Body of pancreas (tissue), 4 donors: ENCODE results near the gene VEGFD. TPM values are rescaled to one million over a fixed set of nuclear protein-coding genes. Genes with fewer than 3 reads are reported as not detected.

ENCODE experiments used
- ATAC-seq: fragments of 150-250 bp; one replicate; pipeline ENCODE4 v1.9.1; 2016
- DNase-seq, 4 donors: peaks; one replicate each; pipeline ENCODE4 v3.0.0-alpha.2; 2019
- H3K27ac ChIP-seq, 4 donors: fragments of 200-600 bp; sonication (generic); 1 replicate in 3 of 4; 2 replicates in 1 of 4; pipeline versions ENCODE4 v1.5.1 to v1.6.1; 2016 to 2019; ENCODE audit warnings: mild to moderate bottlenecking in 1 of 4, mixed read lengths in 1 of 4, moderate library complexity in 1 of 4
- H3K27me3 ChIP-seq, 2 donors: fragments of 200-600 bp; sonication (generic); one replicate each; pipeline ENCODE4 v1.6.0; 2016; ENCODE audit warnings: mild to moderate bottlenecking in 1 of 2
- H3K36me3 ChIP-seq, 2 donors: fragments of 200-600 bp; sonication (generic); replicated peaks in 1 of 2; 2 replicates each; pipeline ENCODE4 v1.5.1; 2016; ENCODE audit warnings: low read depth in 2 of 2; ENCODE audit not compliant: insufficient read depth in 1 of 2
- H3K4me1 ChIP-seq: fragments of 200-600 bp; sonication (generic); one replicate; pipeline ENCODE4 v1.6.0; 2016
- H3K4me3 ChIP-seq, 2 donors: fragments of 200-600 bp; sonication (generic); 1 replicate in 1 of 2; 2 replicates in 1 of 2; pipeline ENCODE4 v1.5.1; 2016 to 2019
- H3K9me3 ChIP-seq, 3 donors: fragments of 200-600 bp; sonication (generic); 1 replicate in 2 of 3; 2 replicates in 1 of 3; pipeline ENCODE4 v1.5.1; 2016
- CTCF ChIP-seq, 7 experiments: fragments of 450-650 bp in 4 of 7; fragments of 200-600 bp in 3 of 7; sonication (generic) in 3 of 7; IDR thresholded peaks; one replicate each; pipeline ENCODE4 v1.5.1; 2016 to 2019; ENCODE audit warnings: antibody characterized with exemption in 7 of 7
- POLR2A ChIP-seq, 3 donors: fragments of 450-650 bp; IDR thresholded peaks; one replicate each; pipeline ENCODE4 v1.6.1; 2016; ENCODE audit warnings: antibody characterized with exemption in 3 of 3, mild to moderate bottlenecking in 2 of 3
- WGBS, 2 donors: methylation state at CpG; one replicate each; pipeline ENCODE4 v1.1.5; 2017; 5-methylcytosine and 5-hydroxymethylcytosine counted together
- intact Hi-C: fragments of 100-400 bp; cut with DNase I; formaldehyde crosslinking; loops from one replicate; pipeline ENCODE4 v1.15.1; 2023
- total RNA-seq, 2 donors: library from RNA; depleted of rRNA; stranded (reverse); fragments of >200 nt; gene quantifications; one replicate each; pipeline ENCODE4 v1.1.0, GENCODE V29; 2016

Gene VEGFD
- total RNA-seq, 2 donors from 2014 or later = 0.66 TPM; not detected in 1

- no peaks in the 10 kb centered on the region for H3K27me3 ChIP-seq
- intact Hi-C loops = no loop called here
- DNase-seq (no peak), ATAC-seq (no peak)
- H3K36me3 ChIP-seq = no peaks in the 10 kb centered on the region
- H3K4me1 ChIP-seq = no peaks in the 10 kb centered on the region
- no peak for TF ChIP-seq CTCF (IDR thresholded peaks at IDR 0.05)
- TF ChIP-seq POLR2A (IDR thresholded peaks at IDR 0.05) = no peak
- H3K9me3 ChIP-seq = no peaks in the 10 kb centered on the region
- H3K4me3 ChIP-seq = no peak overlapping the region
- no peak overlapping the region for H3K27ac ChIP-seq
Observed at GRCh38 chrX:15410430-15410829, 26.2 kb upstream of the VEGFD start.

GRCh38 chrX:15405846-15406245 is 21.6 kb upstream of the VEGFD start:
- no peaks in the 10 kb centered on the region for H3K9me3 ChIP-seq
- intact Hi-C loops = no loop called here
- no peak overlapping the region for H3K4me3 ChIP-seq
- H3K27me3 ChIP-seq = no peaks in the 10 kb centered on the region
- H3K36me3 ChIP-seq = no peaks in the 10 kb centered on the region
- 63 to 76% methylated on average over 2 to 3 of the region's 3 CpGs for WGBS, 2 donors
- no peak for TF ChIP-seq CTCF (IDR thresholded peaks at IDR 0.05)
- TF ChIP-seq POLR2A (IDR thresholded peaks at IDR 0.05) = no peak
- no peak for DNase-seq
- no peak for ATAC-seq
- no peaks in the 10 kb centered on the region for H3K4me1 ChIP-seq
- no peak overlapping the region for H3K27ac ChIP-seq

GRCh38 chrX:15404401-15405096 is 20.3 kb upstream of the VEGFD start:
- ATAC-seq (peak; percentile 55), DNase-seq (peak in 2 of 4 donors; percentile 7 to 8)
- Histone ChIP-seq H3K4me1 (no peaks in the 10 kb centered on the region), H3K36me3 (no peaks in the 10 kb centered on the region), H3K4me3 (no peak overlapping the region), H3K9me3 (no peaks in the 10 kb centered on the region), H3K27ac (no peak overlapping the region), H3K27me3 (no peaks in the 10 kb centered on the region)
- WGBS, 2 donors = 61 to 75% methylated on average over 7 of the region's 7 CpGs
- intact Hi-C loops = no loop called here
- TF ChIP-seq POLR2A (IDR thresholded peaks at IDR 0.05) = no peak
- no peak for TF ChIP-seq CTCF (IDR thresholded peaks at IDR 0.05)

- Histone ChIP-seq H3K4me3 (no peak overlapping the region), H3K27ac (no peak overlapping the region), H3K4me1 (no peaks in the 10 kb centered on the region), H3K36me3 (no peaks in the 10 kb centered on the region), H3K27me3 (no peaks in the 10 kb centered on the region), H3K9me3 (no peaks in the 10 kb centered on the region)
- 24 to 66% methylated on average over 2 of the region's 2 CpGs for WGBS, 2 donors
- no peak for TF ChIP-seq CTCF (IDR thresholded peaks at IDR 0.05)
- no peak for TF ChIP-seq POLR2A (IDR thresholded peaks at IDR 0.05)
- DNase-seq (no peak), ATAC-seq (no peak)
- intact Hi-C loops = no loop called here
Observed at GRCh38 chrX:15401378-15401777, 17.2 kb upstream of the VEGFD start.

DNA sequence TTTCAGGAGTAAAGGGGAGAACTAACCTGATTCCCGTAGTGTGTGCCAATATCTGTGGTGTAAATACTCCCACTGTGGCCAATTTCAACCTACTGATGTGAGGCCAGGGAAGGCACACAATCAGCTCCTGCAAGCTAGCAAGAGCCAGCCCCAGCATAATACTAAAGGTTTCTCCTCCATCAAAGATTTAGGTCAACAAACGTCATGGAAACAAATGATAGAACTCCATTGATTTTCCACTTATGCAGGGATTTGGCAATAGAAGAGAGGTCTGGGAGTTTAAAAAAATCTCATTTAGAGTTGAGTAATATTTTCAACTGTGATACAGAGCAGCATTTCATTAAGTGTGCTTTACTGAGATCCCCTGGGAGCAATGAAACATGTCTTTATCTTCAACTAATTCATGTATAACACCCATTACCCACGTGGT is 15.8 kb upstream of the VEGFD start:
- intact Hi-C loops = no loop called here
- DNase-seq (no peak), ATAC-seq (no peak)
- Histone ChIP-seq H3K4me1 (no peaks in the 10 kb centered on the region), H3K27ac (no peak overlapping the region), H3K27me3 (no peaks in the 10 kb centered on the region), H3K36me3 (no peaks in the 10 kb centered on the region), H3K9me3 (no peaks in the 10 kb centered on the region), H3K4me3 (no peak overlapping the region)
- no peak for TF ChIP-seq CTCF (IDR thresholded peaks at IDR 0.05)
- no peak for TF ChIP-seq POLR2A (IDR thresholded peaks at IDR 0.05)
- 6 to 18% methylated on average over 3 of the region's 3 CpGs for WGBS, 2 donors
